Inferior parietal cortex (tissue), 1 donor: ENCODE measurements around the gene C17orf78.
"Not testable (repeated sequence)": the region's sequence is repeated elsewhere in the genome, so short reads cannot be mapped to it uniquely, and the experiment has no call there.

ENCODE experiments used
- DNase-seq: peaks from one replicate; pipeline ENCODE4 v3.0.0-alpha.2; 2016; ENCODE audit errors: extremely low spot score

C17orf78 gene

DNA sequence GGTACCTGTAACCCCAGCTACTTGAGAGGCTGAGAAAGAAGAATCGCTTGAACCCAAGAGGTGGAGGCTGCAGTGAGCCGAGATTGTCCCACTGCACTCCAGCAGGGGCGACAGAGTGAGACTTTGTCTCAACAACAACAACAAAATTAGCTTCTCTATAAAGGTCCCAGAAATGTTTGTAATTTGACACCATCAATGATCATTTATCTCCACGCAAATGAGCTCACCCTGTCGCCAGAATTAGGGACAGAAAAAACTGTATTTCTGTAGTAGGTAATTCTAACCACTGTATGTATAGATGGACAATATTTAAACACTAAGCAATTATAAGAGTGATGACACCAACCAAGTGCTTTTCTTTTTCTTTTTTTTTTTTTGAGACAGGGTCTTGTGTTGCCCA is 10.7 kb downstream of the C17orf78 start:
- DNase-seq, result no peak

DNA sequence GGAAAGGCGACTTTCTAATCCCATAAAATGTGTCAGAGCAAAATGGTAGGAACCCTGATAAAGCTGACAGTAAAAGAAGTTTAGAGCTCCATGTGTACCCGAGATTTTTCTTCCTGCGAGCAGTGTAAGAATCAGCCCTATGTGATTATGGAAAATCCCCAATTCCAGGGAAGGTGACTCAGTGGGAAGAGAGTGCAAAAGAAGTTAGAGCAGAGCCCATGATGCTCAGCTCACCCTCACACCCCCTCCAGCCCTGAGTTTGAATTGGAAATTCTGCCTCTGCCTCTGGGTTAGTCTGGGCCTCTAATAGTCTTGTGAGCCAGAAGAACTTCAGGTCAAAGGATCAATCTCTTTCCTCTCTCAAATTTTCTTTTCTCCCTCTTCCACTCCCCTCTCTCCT is 12.5 kb downstream of the C17orf78 start:
- DNase-seq, result no peak

DNA sequence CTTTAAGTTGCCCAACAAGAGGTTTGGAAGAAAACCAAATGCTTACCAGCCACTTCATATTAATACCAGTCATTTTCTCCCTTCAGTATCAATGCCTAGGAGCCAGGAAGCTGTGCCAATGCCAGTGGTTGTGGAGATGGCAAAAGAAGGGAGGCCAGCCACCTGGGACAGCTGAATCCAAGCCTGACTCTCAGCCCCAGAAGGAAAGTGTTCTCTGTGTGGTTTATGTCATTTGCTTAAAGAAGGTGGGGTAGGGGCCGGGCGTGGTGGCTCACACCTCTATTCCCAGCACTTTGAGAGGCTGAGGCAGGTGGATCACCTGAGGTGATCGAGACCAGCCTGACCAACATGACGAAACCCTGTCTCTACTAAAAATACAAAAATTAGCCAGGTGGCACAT is 13.4 kb downstream of the C17orf78 start:
- DNase-seq, result no peak

DNA sequence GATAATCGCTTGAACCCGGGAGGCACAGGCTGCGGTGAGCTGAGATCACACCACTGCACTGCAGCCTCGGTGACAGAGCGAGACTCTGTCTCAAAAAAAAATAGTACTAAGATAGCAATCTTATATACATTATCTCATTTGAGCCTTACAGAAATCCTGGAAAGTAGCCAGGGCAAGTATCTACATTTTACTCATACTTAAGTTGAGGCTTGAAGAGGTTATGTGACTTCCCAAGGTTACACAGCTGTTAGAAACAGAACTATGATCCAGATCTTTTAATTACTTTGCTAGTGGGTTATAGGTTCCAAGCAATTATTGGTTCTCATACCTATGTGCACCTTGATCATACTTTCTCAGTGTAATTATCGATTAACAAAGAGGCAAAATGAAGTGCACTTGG is 15.4 kb downstream of the C17orf78 start:
- no peak for DNase-seq

DNA sequence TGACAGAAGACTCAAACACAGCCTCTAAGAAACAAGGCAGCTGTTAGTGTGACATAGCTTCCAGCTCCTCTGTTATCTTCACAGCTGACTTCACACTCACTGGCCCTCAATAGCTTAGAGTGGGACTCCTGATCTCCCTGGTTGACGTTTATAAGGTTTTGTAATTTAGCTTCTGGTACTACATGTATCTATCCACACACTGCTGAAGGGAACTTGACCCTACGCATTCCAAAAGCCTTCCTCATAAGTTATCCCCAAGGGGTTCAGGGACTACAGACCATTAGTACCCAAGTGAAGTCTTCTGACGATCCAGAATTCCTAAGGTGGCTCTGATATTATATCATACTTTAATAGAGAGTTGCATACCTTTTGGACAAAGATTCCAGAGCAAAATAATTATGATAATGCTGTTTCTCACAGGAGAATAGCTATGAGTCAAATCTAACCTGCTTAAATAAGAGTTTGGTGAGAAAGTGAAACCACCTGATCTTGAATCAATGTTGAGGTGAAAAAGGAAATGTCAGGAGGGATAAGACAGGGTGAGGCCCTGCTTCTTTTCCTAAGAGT is 16.3 kb downstream of the C17orf78 start:
- no peak for DNase-seq

GRCh38 chr17:37393352-37393751 is 17.6 kb downstream of the C17orf78 start:
- DNase-seq, result no peak

GRCh38 chr17:37399265-37399803 is 23.5 kb downstream of the C17orf78 start:
- no peak for DNase-seq

- no peak for DNase-seq
Measured at GRCh38 chr17:37400505-37400904, 24.7 kb downstream of the C17orf78 start.

DNA sequence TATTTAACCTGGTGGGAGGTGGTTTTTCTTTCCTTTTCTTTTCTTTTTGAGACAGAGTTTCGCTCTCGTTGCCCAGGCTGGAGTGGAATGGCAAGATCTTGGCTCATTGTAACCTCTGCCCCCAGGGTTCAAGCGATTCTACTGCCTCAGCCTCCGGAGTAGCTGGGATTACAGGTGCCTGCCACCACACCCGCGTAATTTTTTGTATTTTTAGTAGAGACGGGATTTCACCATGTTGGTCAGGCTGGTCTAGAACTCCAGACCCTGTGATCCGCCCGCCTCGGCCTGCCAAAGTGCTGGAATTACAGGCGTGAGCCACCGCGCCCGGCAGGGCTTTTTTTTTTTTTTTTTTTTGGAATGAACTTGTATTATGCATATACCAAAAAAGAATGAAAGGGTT is 29.7 kb downstream of the C17orf78 start:
- DNase-seq, result not testable (repeated sequence)

DNA sequence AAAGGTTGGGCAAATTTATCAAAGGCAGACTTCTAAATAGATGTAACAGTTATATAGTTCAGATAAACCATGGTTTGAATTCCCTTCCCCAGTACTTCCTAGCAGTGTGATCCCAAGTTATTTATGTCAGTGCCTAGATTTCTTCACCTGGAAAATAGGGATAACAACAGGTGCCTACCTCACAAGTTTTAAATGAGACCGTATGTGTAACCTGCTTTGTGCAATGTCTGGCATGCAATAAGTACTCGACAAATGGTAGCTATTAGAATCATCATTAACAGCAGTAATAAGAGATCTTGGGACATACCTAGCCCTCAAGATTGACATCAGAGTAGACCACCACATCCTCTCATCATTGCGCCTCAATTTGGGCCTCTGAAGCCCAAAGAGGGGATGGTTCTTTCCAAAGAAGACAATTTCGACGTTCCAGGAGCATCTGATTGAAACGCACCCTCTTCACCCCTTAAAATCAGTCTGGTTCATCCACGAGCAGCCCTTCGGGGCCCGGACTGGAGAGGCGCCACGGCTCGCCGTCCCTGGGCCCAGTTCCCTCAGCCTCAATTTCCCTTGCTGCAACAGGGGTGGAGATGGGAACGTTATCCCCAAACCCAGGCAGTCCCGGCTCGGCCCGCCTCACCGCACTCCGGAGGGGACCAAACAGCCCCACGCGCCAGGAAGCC is 30.3 kb downstream of the C17orf78 start:
- no peak for DNase-seq

GRCh38 chr17:37406635-37407461 is 31.1 kb downstream of the C17orf78 start, which contains the start of the genes ACACA and TADA2A:
Gene ACACA (minus strand): TSS chr17:37406836. CDS start chr17:37406299, 537 bp downstream.
Gene TADA2A (plus strand): TSS chr17:37406886. CDS start chr17:37411366, 4,480 bp downstream.
- DNase-seq, result peak; percentile 53

- DNase-seq, result not testable (repeated sequence)
Measured at GRCh38 chr17:37408145-37408479, 32.3 kb downstream of the C17orf78 start.

GRCh38 chr17:37410357-37410756 is 34.6 kb downstream of the C17orf78 start:
- no peak for DNase-seq

- no peak for DNase-seq
Measured at GRCh38 chr17:37413875-37414519, 38.2 kb downstream of the C17orf78 start.

DNA sequence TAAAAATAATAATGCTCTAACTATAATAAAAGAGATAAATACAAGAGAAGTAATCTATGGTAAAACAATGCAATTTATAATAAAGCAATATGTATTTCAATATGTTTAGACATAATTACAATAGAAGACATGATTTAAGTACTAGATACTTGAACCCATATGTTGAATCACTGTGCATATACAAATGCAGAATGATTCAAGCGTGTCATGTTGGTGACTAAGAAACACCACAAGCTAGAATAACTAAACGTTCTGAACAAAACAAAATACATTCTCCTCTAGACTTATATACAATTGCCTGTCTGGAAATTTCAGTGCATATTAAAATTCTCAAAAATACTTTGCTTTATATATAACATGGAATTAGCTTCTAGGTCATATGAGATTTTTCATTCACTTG is 42.1 kb downstream of the C17orf78 start:
- DNase-seq, result no peak

- DNase-seq, result no peak
Measured at GRCh38 chr17:37422971-37423625, 47.3 kb downstream of the C17orf78 start.

DNA sequence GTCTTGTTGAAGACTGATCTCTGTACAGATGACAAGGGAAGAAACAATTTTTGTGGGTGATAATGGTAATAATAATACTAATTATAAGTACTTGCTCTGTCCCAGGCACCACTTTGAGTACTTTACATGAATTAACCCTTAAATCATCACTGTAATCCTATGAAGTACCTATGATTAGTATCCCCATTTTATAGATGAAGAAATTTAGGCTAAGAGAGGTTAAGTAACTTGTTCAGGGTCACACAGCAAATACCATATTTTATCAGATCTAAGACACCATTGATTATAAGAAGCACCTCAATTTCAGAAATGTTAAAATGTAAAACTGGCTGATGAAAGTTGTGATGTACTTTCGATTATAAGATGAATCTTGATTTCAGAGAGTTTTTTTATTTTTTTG is 49.5 kb downstream of the C17orf78 start:
- DNase-seq, result no peak

DNA sequence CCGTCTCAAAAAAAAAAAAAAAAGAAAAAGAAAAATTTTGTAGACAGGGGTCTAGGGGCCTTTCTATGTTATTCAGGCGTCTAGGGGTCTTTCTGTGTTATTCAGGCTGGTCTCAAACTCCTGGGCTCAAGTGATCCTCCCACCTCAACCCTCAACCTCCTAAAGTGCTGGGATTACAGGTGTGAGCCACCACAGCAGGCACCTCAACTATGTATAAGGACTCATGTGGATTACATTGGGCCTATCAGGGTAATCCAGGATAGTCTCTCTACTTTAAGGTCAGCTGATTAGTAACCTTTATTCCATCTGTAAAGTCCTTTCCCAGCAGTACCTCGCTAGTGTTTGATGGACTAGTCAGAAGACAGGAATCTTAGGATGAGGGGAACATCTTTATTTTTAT is 53.3 kb downstream of the C17orf78 start:
- no peak for DNase-seq

- no peak for DNase-seq
Measured at GRCh38 chr17:37429453-37429852, 53.7 kb downstream of the C17orf78 start.

GRCh38 chr17:37430051-37430627 is 54.4 kb downstream of the C17orf78 start:
- DNase-seq, result no peak

GRCh38 chr17:37432671-37433070 is 56.9 kb downstream of the C17orf78 start:
- DNase-seq, result no peak
